OCI-LY3 (cell line): ENCODE results near the gene ATP2A3.

ENCODE experiments used
- EZH2phosphoT487 ChIP-seq: fragments of 200-600 bp; shearing (Covaris generic); IDR thresholded peaks from 2 replicates; pipeline ENCODE4 v1.6.1; 2018; ENCODE audit warnings: antibody characterized with exemption, mixed run types, low read depth
- TF ChIP-seq, protein P1 (sequence below): fragments of 200-600, 300-600 bp; sonication (generic); IDR thresholded peaks from 2 replicates; pipeline ENCODE4 v1.5.1; 2014; ENCODE audit warnings: antibody characterized with exemption, low read length, low read depth

DNA sequence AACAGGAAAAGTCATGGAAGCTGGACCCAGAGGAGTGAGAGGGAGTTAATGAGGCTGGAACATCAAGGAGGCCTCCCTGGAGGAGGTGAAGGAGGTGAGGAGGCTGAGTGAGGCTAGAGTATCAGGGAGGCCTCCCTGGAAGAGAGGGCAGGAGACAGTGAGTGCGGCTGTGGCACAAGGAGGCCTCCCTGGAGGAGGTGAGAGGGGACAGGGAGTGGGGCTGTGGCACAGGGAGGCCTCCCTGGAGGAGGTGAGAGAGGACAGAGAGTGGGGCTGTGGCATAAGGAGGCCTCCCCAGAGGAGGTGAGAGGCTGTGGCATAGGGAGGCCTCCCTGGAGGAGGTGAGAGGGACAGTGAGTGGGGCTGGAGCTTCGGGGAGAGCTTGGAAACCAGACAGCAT, 76.8 kb downstream of the ATP2A3 start:
- TF ChIP-seq, protein P1, sequence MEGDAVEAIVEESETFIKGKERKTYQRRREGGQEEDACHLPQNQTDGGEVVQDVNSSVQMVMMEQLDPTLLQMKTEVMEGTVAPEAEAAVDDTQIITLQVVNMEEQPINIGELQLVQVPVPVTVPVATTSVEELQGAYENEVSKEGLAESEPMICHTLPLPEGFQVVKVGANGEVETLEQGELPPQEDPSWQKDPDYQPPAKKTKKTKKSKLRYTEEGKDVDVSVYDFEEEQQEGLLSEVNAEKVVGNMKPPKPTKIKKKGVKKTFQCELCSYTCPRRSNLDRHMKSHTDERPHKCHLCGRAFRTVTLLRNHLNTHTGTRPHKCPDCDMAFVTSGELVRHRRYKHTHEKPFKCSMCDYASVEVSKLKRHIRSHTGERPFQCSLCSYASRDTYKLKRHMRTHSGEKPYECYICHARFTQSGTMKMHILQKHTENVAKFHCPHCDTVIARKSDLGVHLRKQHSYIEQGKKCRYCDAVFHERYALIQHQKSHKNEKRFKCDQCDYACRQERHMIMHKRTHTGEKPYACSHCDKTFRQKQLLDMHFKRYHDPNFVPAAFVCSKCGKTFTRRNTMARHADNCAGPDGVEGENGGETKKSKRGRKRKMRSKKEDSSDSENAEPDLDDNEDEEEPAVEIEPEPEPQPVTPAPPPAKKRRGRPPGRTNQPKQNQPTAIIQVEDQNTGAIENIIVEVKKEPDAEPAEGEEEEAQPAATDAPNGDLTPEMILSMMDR, result no peak
- no peak for TF ChIP-seq EZH2phosphoT487
